IMR-90 (cell line): ENCODE data around the gene TXNL4A. TPM values are rescaled to one million over a fixed set of nuclear protein-coding genes. Genes with fewer than 3 reads are reported as not detected.

ENCODE experiments used
- ATAC-seq: fragments of 200-7000 bp; cut with Tn5 transposase; 2 replicates; pipeline ENCODE4 v1.9.1; 2020; ENCODE audit warnings: low read depth, mild to moderate bottlenecking, moderate library complexity
- BruUV-seq: library from RNA; stranded (reverse); fragments of 400-500 nt; replicated peaks from 2 replicates; lab custom pipeline; 2021; lab: Mats Ljungman, UMichigan
- CTCF ChIA-PET: fragments of 300-600 bp; formaldehyde crosslinking; extraction: SDS; loops from one replicate; lab custom pipeline; 2021; ENCODE audit warnings: antibody characterized with exemption; lab: Yijun Ruan, JAX
- POLR2A ChIA-PET: fragments of 300-600 bp; sonication (Branson Sonifier 250); formaldehyde crosslinking; loops from one replicate; lab custom pipeline; 2022; ENCODE audit warnings: antibody characterized with exemption; ENCODE audit not compliant: unreplicated experiment; lab: Charles Lee
- DNase-seq: peaks from one replicate; pipeline ENCODE4 v3.0.0; 2013
- H2AFZ ChIP-seq: replicated peaks from 2 replicates; pipeline ENCODE3; 2013; ENCODE audit warnings: low read length, mild to moderate bottlenecking; ENCODE audit not compliant: poor library complexity
- H2AK5ac ChIP-seq: 2 replicates; pipeline ENCODE4 v1.6.1; 2013; ENCODE audit warnings: low read depth, low read length, inconsistent platforms
- H2AK9ac ChIP-seq: replicated peaks from 2 replicates; pipeline ENCODE3; 2013; ENCODE audit warnings: mild to moderate bottlenecking, low read depth, low read length, moderate library complexity; ENCODE audit not compliant: poor library complexity
- H2BK120ac ChIP-seq: 2 replicates; pipeline ENCODE4 v1.6.1; 2013; ENCODE audit warnings: low read depth, low read length, inconsistent platforms
- H2BK15ac ChIP-seq: 3 replicates; pipeline ENCODE4 v1.6.1; 2013; ENCODE audit warnings: low read depth, low read length, inconsistent platforms
- H2BK20ac ChIP-seq: 2 replicates; pipeline ENCODE4 v1.6.1; 2013; ENCODE audit warnings: low read depth, mild to moderate bottlenecking, inconsistent platforms, low read length, moderate library complexity
- H2BK5ac ChIP-seq: 2 replicates; pipeline ENCODE4 v1.6.1; 2013; ENCODE audit warnings: mild to moderate bottlenecking, low read depth, low read length, inconsistent platforms; ENCODE audit not compliant: poor library complexity, severe bottlenecking
- H3K14ac ChIP-seq: replicated peaks from 2 replicates; pipeline ENCODE4 v1.6.1; 2013; ENCODE audit warnings: low read depth, low read length, inconsistent platforms
- H3K18ac ChIP-seq: 2 replicates; pipeline ENCODE4 v1.6.1; 2013; ENCODE audit warnings: low read depth, low read length, control low read depth
- H3K23ac ChIP-seq: 2 replicates; pipeline ENCODE4 v1.6.1; 2013; ENCODE audit warnings: low read depth, low read length, inconsistent platforms
- H3K27ac ChIP-seq: 2 replicates; pipeline ENCODE4 v1.5.1; 2013; ENCODE audit warnings: mild to moderate bottlenecking, control low read depth, low read length; ENCODE audit not compliant: insufficient read depth
- H3K27me3 ChIP-seq: 2 replicates; pipeline ENCODE4 v1.6.1; 2013; ENCODE audit warnings: low read length; ENCODE audit not compliant: control insufficient read depth, insufficient read depth
- H3K36me3 ChIP-seq: 2 replicates; pipeline ENCODE4 v1.6.1; 2013; ENCODE audit warnings: low read length, mixed read lengths; ENCODE audit not compliant: control insufficient read depth, insufficient read depth
- H3K4ac ChIP-seq: 2 replicates; pipeline ENCODE4 v1.6.1; 2013; ENCODE audit warnings: low read depth, low read length, inconsistent platforms
- H3K4me1 ChIP-seq: 2 replicates; pipeline ENCODE4 v1.6.1; 2013; ENCODE audit warnings: low read length, mixed read lengths; ENCODE audit not compliant: control insufficient read depth, insufficient read depth
- H3K4me2 ChIP-seq: 2 replicates; pipeline ENCODE4 v1.6.1; 2013; ENCODE audit warnings: low read depth, mild to moderate bottlenecking, control low read depth, low read length, moderate library complexity
- H3K4me3 ChIP-seq: 2 replicates; pipeline ENCODE4 v1.5.1; 2013; ENCODE audit warnings: low read depth, mild to moderate bottlenecking, control low read depth, low read length, moderate library complexity; ENCODE audit not compliant: insufficient read depth
- H3K56ac ChIP-seq: 2 replicates; pipeline ENCODE4 v1.6.1; 2013; ENCODE audit warnings: low read length, inconsistent platforms; ENCODE audit not compliant: insufficient read depth; ENCODE audit errors: extremely low read depth
- H3K79me1 ChIP-seq, 2 experiments: 2 replicates each; pipeline ENCODE4 v1.6.1; 2013; ENCODE audit warnings: low read length in 2 of 2, inconsistent platforms in 1 of 2, low read depth in 1 of 2
- H3K9ac ChIP-seq: 2 replicates; pipeline ENCODE4 v1.6.1; 2013; ENCODE audit warnings: low read depth, low read length, control low read depth
- H3K9me1 ChIP-seq: 2 replicates; pipeline ENCODE4 v1.6.1; 2013; ENCODE audit warnings: low read length, inconsistent platforms; ENCODE audit not compliant: insufficient read depth
- H3K9me3 ChIP-seq: 2 replicates; pipeline ENCODE4 v1.6.1; 2013; ENCODE audit warnings: low read length; ENCODE audit not compliant: control insufficient read depth, insufficient read depth
- H4K20me1 ChIP-seq: 2 replicates; pipeline ENCODE4 v1.6.1; 2013; ENCODE audit warnings: low read length, inconsistent platforms; ENCODE audit not compliant: insufficient read depth
- H4K5ac ChIP-seq: 2 replicates; pipeline ENCODE4 v1.6.1; 2013; ENCODE audit warnings: mild to moderate bottlenecking, low read depth, low read length, control low read depth
- H4K8ac ChIP-seq, 2 experiments: 2 replicates each; pipeline ENCODE4 v1.6.1; 2013; ENCODE audit warnings: low read depth in 2 of 2, low read length in 2 of 2, control low read depth in 1 of 2, inconsistent platforms in 1 of 2
- H4K91ac ChIP-seq: 2 replicates; pipeline ENCODE4 v1.6.1; 2013; ENCODE audit warnings: low read depth, low read length, inconsistent platforms; ENCODE audit not compliant: insufficient read depth
- BHLHE40 ChIP-seq: fragments of 150-350 bp; IDR thresholded peaks from 2 replicates; pipeline ENCODE4 v1.6.1; 2016; ENCODE audit warnings: mild to moderate bottlenecking, low read depth, low read length
- CEBPB ChIP-seq: IDR thresholded peaks from 2 replicates; pipeline ENCODE4 v1.6.1; 2012; ENCODE audit warnings: low read depth, low read length, improper control_type of control experiment
- WGBS, 2 experiments: methylation state at CpG; one replicate each; pipeline versions ENCODE4 v1.1.5 to v1.1.7; 2013; ENCODE audit warnings: missing lambda C conversion rate in 2 of 2; ENCODE audit not compliant: insufficient read length in 1 of 2; ENCODE audit errors: extremely low coverage in 2 of 2; 5-methylcytosine and 5-hydroxymethylcytosine counted together
- dilution Hi-C: fragments of 300-500 bp; cut with HindIII; formaldehyde crosslinking; loops from one replicate; pipeline ENCODE4 v1.14.3; 2018; ENCODE audit warnings: low sequenced_read_pairs; ENCODE audit not compliant: unreplicated experiment
- in situ Hi-C: fragments of 300-500 bp; cut with MboI; formaldehyde crosslinking; loops from 3 replicates; pipeline ENCODE4 v1.14.3; 2019; ENCODE audit warnings: low sequenced_read_pairs, inconsistent platforms, mixed read lengths
- intact Hi-C: fragments of 100-400 bp; cut with micrococcal nuclease; formaldehyde crosslinking; loops from 2 replicates; pipeline ENCODE4 v1.10.0; 2022
- polyA plus RNA-seq, 3 experiments: library from polyadenylated mRNA; depleted of rRNA; stranded (reverse); fragments of >200 nt; gene quantifications; 2 replicates each; pipeline ENCODE4 v1.2.3, GENCODE V29; 2012; ENCODE audit warnings: low replicate concordance in 1 of 3
- total RNA-seq: library from RNA; depleted of rRNA; stranded (reverse); fragments of >200 nt; gene quantifications from 2 replicates; pipeline ENCODE4 v1.2.3, GENCODE V29; 2012

TXNL4A gene
- total and polyA plus RNA-seq, 2 of the 4 experiments (the other 2 are of a cell fraction), result 38.7 to 103 TPM

- Histone ChIP-seq H4K91ac (no peak overlapping the region), H3K9me1 (peaks cover 6% of the 10 kb centered on the region), H3K4me1 (no peaks in the 10 kb centered on the region), H4K8ac (no peak overlapping the region), H4K20me1 (peaks cover 31% of the 10 kb centered on the region), H3K23ac (no peak overlapping the region), H3K18ac (no peak overlapping the region), H2BK120ac (no peak overlapping the region), H4K5ac (no peak overlapping the region), H2BK15ac (no peak overlapping the region), H3K4ac (no peak overlapping the region), H3K36me3 (peaks cover 38% of the 10 kb centered on the region), H2BK5ac (no peak overlapping the region), H3K27ac (no peak overlapping the region), H2AK9ac (no peak overlapping the region), H3K4me3 (no peak overlapping the region), H2AFZ (no peak overlapping the region), H3K27me3 (no peaks in the 10 kb centered on the region), H2BK20ac (no peak overlapping the region), H3K9ac (no peak overlapping the region), H3K4me2 (no peak overlapping the region), H3K56ac (no peak overlapping the region), H3K14ac (no peak overlapping the region), H3K79me1 (peaks cover 29 to 59% of the 10 kb centered on the region in 2 experiments), H3K9me3 (peaks cover 23% of the 10 kb centered on the region), H2AK5ac (no peak overlapping the region)
- ATAC-seq (no peak), DNase-seq (no peak)
- in situ Hi-C loops, result no loop called here
- TF ChIP-seq BHLHE40 (no peak), CEBPB (no peak)
- ChIA-PET CTCF (no interaction called here), POLR2A (no interaction called here)
- intact Hi-C loops, result no loop called here
- dilution Hi-C loops, result no loop called here
- WGBS, 2 experiments, result 92% methylated on average over 4 of the region's 10 CpGs; no CpG with 5 or more reads in 1 of the 2 experiments
- no TSS peak for BruUV-seq
Measured at GRCh38 chr18:79933765-79934164, 54.6 kb downstream of the TXNL4A start.
